NT2/D1 (cell line): Measurements from ENCODE around the gene GRHL3.

Experiments used
- SUZ12 ChIP-seq: IDR thresholded peaks from 2 replicates; pipeline ENCODE4 v1.6.1; 2011; ENCODE audit not compliant: insufficient read length, insufficient read depth; ENCODE audit errors: extremely low read depth
- YY1 ChIP-seq: IDR thresholded peaks from 2 replicates; pipeline ENCODE4 v1.6.1; 2011; ENCODE audit not compliant: insufficient read length, insufficient read depth
- ZNF274 ChIP-seq: IDR thresholded peaks from 2 replicates; pipeline ENCODE4 v1.6.1; 2011; ENCODE audit warnings: mild to moderate bottlenecking, low read depth, low read length

DNA sequence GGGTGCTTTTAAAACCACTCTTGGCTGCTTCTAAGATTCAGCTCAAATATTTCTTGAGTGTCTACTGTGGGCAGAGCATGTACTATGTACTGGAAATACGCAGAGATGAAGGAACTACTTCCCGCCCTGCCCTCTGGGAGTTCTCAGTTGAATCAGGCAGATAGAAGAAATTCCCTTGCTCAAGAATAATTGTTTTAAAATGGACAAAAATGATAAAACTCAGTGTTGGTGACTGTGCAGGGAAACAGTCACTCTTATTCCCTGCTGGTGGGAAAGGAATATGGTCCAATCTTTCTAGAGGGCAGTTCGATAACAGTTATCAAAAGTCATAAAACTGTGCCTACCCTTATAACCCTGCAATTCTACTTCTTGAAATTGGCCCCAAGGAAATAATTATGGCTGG is 16.9 kb upstream of the GRHL3 start:
- TF ChIP-seq YY1 (no peak), ZNF274 (no peak), SUZ12 (no peak)
